NCI-H524 (cell line): ENCODE measurements around the gene ANKRD18B.
"Not testable (repeated sequence)": the region's sequence is repeated elsewhere in the genome, so short reads cannot be mapped to it uniquely, and the experiment has no call there.

Experiments used
- DNase-seq, 2 experiments: peaks; one replicate each; lab custom pipeline; 2025; lab: John Stamatoyannopoulos, UW

ANKRD18B gene

DNA sequence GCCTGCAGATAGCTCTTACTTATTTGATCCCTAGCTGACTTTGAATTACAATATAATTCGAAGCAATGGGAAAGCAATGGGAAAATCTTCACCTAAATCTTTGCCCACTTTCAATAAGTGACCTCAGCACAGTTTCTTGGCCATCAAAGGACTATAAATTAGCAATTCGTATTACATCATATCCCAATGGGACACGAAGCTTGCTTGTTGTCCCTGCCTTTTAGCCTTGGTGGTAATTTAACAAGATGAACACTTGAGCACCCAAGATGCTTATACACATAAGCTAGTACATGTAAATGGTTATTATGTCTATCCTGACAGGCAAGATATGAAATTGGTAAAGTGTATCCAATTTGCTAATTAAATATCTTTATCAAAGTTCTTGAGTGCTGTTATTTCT is 9.9 kb downstream of the ANKRD18B start:
- not testable (repeated sequence) for DNase-seq

GRCh38 chr9:33535541-33535940 is 11.5 kb downstream of the ANKRD18B start:
- DNase-seq = no peak

- DNase-seq = not testable (repeated sequence)
These were observed 19.4 kb downstream of the ANKRD18B start for GRCh38 chr9:33543463-33543862.

- DNase-seq = not testable (repeated sequence)
These were observed 21.7 kb downstream of the ANKRD18B start for GRCh38 chr9:33545715-33546114.

- DNase-seq = not testable (repeated sequence)
These were observed 24.8 kb downstream of the ANKRD18B start for GRCh38 chr9:33548816-33549215.

- not testable (repeated sequence) for DNase-seq
These were observed 25.4 kb downstream of the ANKRD18B start for GRCh38 chr9:33549418-33549817.

DNA sequence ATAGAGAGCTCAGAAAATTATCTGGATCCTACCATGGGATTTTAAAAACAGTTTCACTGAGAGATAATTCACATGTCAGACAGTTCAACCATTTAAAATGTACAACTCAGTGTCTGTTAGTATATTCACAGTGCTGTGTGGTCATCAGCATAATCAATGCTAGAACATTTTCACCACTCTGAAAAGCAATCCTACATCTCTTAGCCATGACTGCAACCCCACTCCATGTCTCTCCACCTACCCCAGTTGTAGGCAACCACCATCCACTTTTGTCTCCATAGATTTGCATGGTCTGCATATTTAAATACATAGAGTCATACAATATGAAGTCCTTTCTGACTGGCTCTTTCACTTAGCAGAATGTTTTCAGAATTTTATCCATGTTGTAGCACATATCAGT is 27.1 kb downstream of the ANKRD18B start:
- not testable (repeated sequence) for DNase-seq

DNA sequence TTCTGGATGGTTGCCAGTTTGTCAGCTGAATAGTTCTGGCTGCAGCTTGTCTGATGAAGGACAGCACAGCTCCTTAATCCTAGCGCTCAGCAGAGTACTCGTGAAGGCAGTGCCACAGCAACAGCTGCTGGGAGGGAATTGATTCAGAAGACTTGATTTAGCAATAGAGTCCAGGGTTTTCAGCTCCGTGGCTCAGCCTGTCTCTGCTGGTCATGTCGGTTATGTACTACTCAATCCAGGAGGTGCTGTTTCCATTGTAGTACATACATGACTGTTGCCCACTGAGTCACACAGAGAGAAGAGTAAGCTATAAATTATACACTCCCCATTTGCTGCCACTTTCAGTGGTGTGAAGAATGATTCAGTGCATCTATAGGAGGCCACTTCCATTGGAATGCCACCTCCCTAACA is 28.3 kb downstream of the ANKRD18B start:
- DNase-seq = peak; percentile 21 to 81

DNA sequence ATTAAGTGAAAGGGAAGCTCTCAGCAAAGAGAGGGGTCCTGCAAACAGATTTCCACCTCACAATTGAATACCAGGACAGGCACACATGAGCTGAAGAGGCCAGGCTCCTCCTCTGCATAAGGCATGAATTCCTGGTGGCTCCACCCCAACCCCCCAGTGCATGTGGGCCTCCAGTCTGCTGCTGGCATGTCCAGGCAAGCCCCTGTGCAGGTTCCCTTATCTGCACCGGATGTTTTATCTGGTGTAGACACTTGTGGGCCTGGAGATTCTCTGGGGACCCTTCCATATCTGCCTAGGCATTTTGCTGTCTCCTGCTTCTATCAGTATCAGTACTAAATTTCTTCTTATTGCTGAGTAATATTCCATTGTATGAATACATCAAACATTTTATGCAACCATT is 36.2 kb downstream of the ANKRD18B start:
- DNase-seq = not testable (repeated sequence)

GRCh38 chr9:33562196-33562595 is 38.1 kb downstream of the ANKRD18B start:
- not testable (repeated sequence) for DNase-seq

GRCh38 chr9:33567776-33568175 is 43.7 kb downstream of the ANKRD18B start:
- not testable (repeated sequence) for DNase-seq

GRCh38 chr9:33577786-33578185 is 53.7 kb downstream of the ANKRD18B start:
- not testable (repeated sequence) for DNase-seq

- DNase-seq = not testable (repeated sequence)
These were observed 55.9 kb downstream of the ANKRD18B start for GRCh38 chr9:33579996-33580395.

DNA sequence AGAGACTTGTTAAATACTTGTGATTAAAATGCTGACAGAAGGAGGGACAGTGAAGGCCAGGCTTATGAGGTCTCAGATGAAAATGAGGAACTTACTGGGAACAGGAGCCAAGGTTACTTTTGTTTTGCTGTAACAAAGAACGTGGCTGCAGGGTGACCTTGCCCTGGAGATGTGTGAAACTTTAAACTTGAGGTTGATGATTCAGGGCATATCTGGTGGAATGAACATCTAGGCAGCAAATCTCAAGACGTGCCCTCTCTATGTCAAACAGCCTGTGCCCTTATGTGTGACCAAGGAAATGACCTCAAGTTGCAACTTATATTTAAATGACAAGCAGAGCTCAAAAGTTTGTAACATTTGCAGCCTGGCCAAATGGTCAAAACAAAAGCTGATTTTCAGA is 58.6 kb downstream of the ANKRD18B start:
- DNase-seq = not testable (repeated sequence)

DNA sequence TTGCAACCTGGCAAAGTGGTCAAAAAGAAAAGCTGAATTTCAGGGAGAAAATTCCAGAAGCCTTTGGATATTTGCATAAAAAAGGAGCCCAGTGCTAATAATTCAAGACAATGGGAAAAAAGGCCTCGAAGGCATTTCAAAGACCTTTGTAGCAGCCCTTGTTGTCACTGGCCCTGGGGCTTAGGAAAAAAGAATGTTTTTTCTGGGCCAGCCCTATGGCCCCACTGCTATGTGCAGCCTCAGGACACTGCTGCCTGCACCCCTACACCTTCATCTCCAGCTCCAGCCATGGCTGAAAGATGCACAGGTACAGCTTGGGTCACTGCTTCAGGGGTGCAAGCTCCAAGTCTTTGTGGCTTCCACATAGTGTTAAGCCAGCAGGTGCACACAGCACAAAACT is 62.1 kb downstream of the ANKRD18B start:
- DNase-seq = not testable (repeated sequence)

- DNase-seq = not testable (repeated sequence)
These were observed 63.7 kb downstream of the ANKRD18B start for GRCh38 chr9:33587799-33588198.

GRCh38 chr9:33588876-33589275 is 64.8 kb downstream of the ANKRD18B start:
- not testable (repeated sequence) for DNase-seq

DNA sequence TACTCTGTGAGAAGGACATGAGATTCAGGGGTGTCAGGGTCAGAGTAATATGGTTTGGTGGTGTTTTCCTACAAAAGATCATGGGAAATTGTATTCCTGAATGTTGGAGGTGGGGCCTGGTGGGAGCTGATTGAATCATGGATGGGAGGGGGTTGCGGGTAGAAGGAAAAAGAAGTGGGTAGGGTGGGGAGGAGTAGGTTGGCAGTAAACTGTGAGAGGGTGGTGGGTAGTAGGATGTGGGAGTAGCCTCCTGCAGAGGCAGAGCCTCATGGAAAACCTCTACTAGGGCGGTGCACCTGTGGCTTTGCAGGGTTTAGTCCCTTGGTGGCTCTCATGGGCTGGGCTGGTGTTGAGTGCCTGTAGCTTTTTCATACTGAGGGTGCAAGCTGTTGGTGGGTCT is 66.8 kb downstream of the ANKRD18B start:
- not testable (repeated sequence) for DNase-seq

DNA sequence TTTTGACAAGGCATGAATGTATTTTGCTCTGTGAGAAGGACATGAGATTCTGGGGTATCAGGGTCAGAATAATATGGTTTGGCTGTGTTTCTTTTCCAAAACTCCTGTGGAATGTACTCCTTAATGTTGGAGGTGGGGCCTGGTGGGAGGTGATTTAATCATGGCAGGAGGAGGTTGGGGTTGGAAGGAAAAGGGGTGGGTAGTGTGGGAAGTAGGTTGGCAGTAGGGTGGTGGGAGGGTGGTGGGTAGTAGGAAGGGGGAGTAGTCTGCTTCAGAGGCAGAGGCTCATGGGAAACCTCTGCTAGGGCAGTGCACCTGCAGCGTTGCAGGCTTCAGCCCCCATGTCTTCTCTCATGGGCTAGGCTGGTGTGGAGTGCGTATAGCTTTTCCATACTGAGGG is 72.9 kb downstream of the ANKRD18B start:
- not testable (repeated sequence) for DNase-seq

- DNase-seq = not testable (repeated sequence)
These were observed 73.3 kb downstream of the ANKRD18B start for GRCh38 chr9:33597386-33597785.

GRCh38 chr9:33598796-33599379 is 74.8 kb downstream of the ANKRD18B start:
- not testable (repeated sequence) for DNase-seq

GRCh38 chr9:33600911-33601310 is 76.9 kb downstream of the ANKRD18B start:
- not testable (repeated sequence) for DNase-seq

GRCh38 chr9:33604249-33604648 is 80.2 kb downstream of the ANKRD18B start:
- not testable (repeated sequence) for DNase-seq

DNA sequence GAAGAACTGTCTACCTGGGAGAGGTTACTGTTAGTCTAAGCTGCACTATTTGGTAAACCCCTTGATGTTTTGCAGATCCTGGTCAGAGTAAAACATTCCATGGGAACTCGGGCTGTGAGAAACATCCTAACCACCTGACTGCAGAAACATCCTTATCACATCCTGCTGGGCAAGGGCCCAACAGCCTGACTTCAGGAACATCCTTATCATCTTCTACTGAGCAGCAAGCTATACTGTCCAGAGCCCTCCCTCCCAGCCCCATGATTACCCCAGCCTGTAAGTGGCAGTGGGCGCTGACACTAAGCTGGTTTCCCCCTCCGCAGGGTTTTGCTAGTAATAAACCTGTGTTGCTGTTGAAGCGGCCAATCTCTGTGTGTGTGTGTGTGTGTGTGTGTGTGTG is 80.9 kb downstream of the ANKRD18B start:
- DNase-seq = not testable (repeated sequence)
